A549 (cell line): ENCODE measurements around the gene ROR2. TPM values are rescaled to one million over a fixed set of nuclear protein-coding genes. Genes with fewer than 3 reads are reported as not detected.

Experiments
- ATAC-seq, 2 experiments: fragments of 200-7000 bp in 1 of 2; fragments of >200 bp in 1 of 2; cut with Nextera tagmentation in 1 of 2; cut with Tn5 transposase in 1 of 2; 3 replicates each; pipeline versions ENCODE4 v1.8.0 to v1.9.1; 2018 to 2020; ENCODE audit warnings: mild to moderate bottlenecking in 1 of 2, moderate library complexity in 1 of 2
- CTCF ChIA-PET: fragments of 300-600 bp; sonication (Branson Sonifier 250); formaldehyde crosslinking; extraction: SDS; loops from one replicate; lab custom pipeline; 2021; ENCODE audit warnings: antibody characterized with exemption, inconsistent platforms; lab: Yijun Ruan, JAX
- POLR2A ChIA-PET: fragments of 350-600 bp; formaldehyde crosslinking; extraction: SDS; loops from one replicate; lab custom pipeline; 2021; ENCODE audit warnings: antibody characterized with exemption, inconsistent platforms; lab: Yijun Ruan, JAX
- DNase-seq, 2 experiments: peaks; one replicate each; pipeline versions ENCODE4 v3.0.0 to v3.0.0-alpha.2; 2011 to 2016; ENCODE audit warnings: low read depth in 1 of 2, low spot score in 1 of 2
- FAIRE-seq: peaks from 2 replicates; lab custom pipeline; 2011; peaks lifted over from hg19 to GRCh38; lab: Jason Lieb, UNC
- H3K27ac ChIP-seq, 2 experiments: fragments of >200 bp; sonication (Bioruptor Twin); formaldehyde crosslinking; 3 replicates each; pipeline ENCODE4 v1.5.1; 2016 to 2017
- H3K4me1 ChIP-seq: fragments of >200 bp; sonication (Bioruptor Twin); formaldehyde crosslinking; 3 replicates; pipeline ENCODE4 v1.6.1; 2016
- H3K4me2 ChIP-seq: fragments of >200 bp; sonication (Bioruptor Twin); formaldehyde crosslinking; 3 replicates; pipeline ENCODE4 v1.6.1; 2016
- H3K4me3 ChIP-seq: fragments of >200 bp; sonication (Bioruptor Twin); formaldehyde crosslinking; 3 replicates; pipeline ENCODE4 v1.5.1; 2016
- H3K9me3 ChIP-seq: fragments of >200 bp; sonication (Bioruptor Twin); formaldehyde crosslinking; 3 replicates; pipeline ENCODE4 v1.6.1; 2016
- BHLHE40 ChIP-seq: IDR thresholded peaks from 2 replicates; pipeline ENCODE4 v1.6.1; 2012; ENCODE audit warnings: low read depth, low read length, inconsistent platforms
- CHD4 ChIP-seq: fragments of 200-600 bp; sonication (generic); IDR thresholded peaks from 2 replicates; pipeline ENCODE4 v1.6.1; 2016; ENCODE audit warnings: antibody characterized with exemption, mild to moderate bottlenecking, borderline replicate concordance
- CTCF ChIP-seq: fragments of >200 bp; sonication (Bioruptor Twin); formaldehyde crosslinking; IDR thresholded peaks from 3 replicates; pipeline ENCODE4 v1.5.1; 2016
- ESRRA ChIP-seq: fragments of 150-350 bp; IDR thresholded peaks from 2 replicates; pipeline ENCODE4 v1.6.1; 2014; ENCODE audit warnings: mild to moderate bottlenecking, low read length, borderline replicate concordance
- HEYL ChIP-seq: fragments of 250-450 bp; sonication (Bioruptor Pico); IDR thresholded peaks from 2 replicates; pipeline ENCODE4 v1.8.0; 2021; ENCODE audit warnings: mild to moderate bottlenecking, moderate library complexity
- HOXB13 ChIP-seq: fragments of 250-450 bp; sonication (Bioruptor Pico); IDR thresholded peaks from 2 replicates; pipeline ENCODE4 v1.5.0; 2020; ENCODE audit warnings: low read depth, mild to moderate bottlenecking, moderate library complexity
- HOXB5 ChIP-seq: fragments of 250-450 bp; sonication (Bioruptor Pico); IDR thresholded peaks from 2 replicates; pipeline ENCODE4 v1.5.0; 2020; ENCODE audit warnings: mild to moderate bottlenecking, moderate library complexity
- KDM5A ChIP-seq: fragments of 200-600 bp; sonication (generic); IDR thresholded peaks from 2 replicates; pipeline ENCODE4 v1.6.1; 2016; ENCODE audit warnings: antibody characterized with exemption, mild to moderate bottlenecking
- MAZ ChIP-seq: fragments of 150-350 bp; IDR thresholded peaks from 2 replicates; pipeline ENCODE4 v1.6.1; 2014; ENCODE audit warnings: antibody characterized with exemption, low read depth, low read length, borderline replicate concordance
- MYC ChIP-seq: IDR thresholded peaks from 2 replicates; pipeline ENCODE4 v1.6.1; 2012; ENCODE audit warnings: mild to moderate bottlenecking, inconsistent platforms, low read length, improper control_type of control experiment, borderline replicate concordance
- POLR2A ChIP-seq: IDR thresholded peaks from 2 replicates; pipeline ENCODE4 v1.6.1; 2012; ENCODE audit warnings: mild to moderate bottlenecking, low read length
- POLR2AphosphoS2 ChIP-seq: conservative IDR thresholded peaks from 2 replicates; pipeline ENCODE4 v1.6.1; 2012; ENCODE audit warnings: low read length, improper control_type of control experiment, inconsistent platforms
- REST ChIP-seq: fragments of 200-600 bp; sonication (generic); IDR thresholded peaks from 2 replicates; pipeline ENCODE4 v1.6.1; 2016; ENCODE audit warnings: antibody characterized with exemption, mild to moderate bottlenecking, moderate library complexity
- RNF2 ChIP-seq: fragments of 200-600 bp; sonication (generic); IDR thresholded peaks from 2 replicates; pipeline ENCODE4 v1.6.1; 2016; ENCODE audit warnings: low read depth, mild to moderate bottlenecking, antibody characterized with exemption, moderate library complexity, borderline replicate concordance
- TFCP2L1 ChIP-seq: fragments of 250-450 bp; sonication (Bioruptor Pico); IDR thresholded peaks from 2 replicates; pipeline ENCODE4 v1.5.0; 2021; ENCODE audit warnings: mild to moderate bottlenecking
- TP53 ChIP-seq: fragments of 250-450 bp; sonication (Bioruptor Pico); IDR thresholded peaks from 2 replicates; pipeline ENCODE4 v1.5.0; 2021; ENCODE audit warnings: mild to moderate bottlenecking, moderate library complexity
- USF2 ChIP-seq: fragments of 450-650 bp; IDR thresholded peaks from 2 replicates; pipeline ENCODE4 v1.6.1; 2014; ENCODE audit warnings: antibody characterized with exemption
- ZSCAN20 ChIP-seq: fragments of 250-450 bp; sonication (Bioruptor Pico); IDR thresholded peaks from 2 replicates; pipeline ENCODE4 v1.8.0; 2022; ENCODE audit warnings: mild to moderate bottlenecking, moderate library complexity
- WGBS: methylation state at CpG from one replicate; pipeline ENCODE4 v1.1.6; 2017; ENCODE audit errors: missing lambda C conversion rate; 5-methylcytosine and 5-hydroxymethylcytosine counted together
- polyA plus RNA-seq, 4 experiments: library from polyadenylated mRNA; depleted of rRNA in 3 of 4; stranded (reverse); fragments of >200 nt; fragmentation: RNase III in 1 of 4; extraction: RNeasy Plus Mini Kit Qiagen cat#74134 plus additional on column Dnase treatment in 1 of 4; gene quantifications; 2 replicates in 3 of 4; 3 replicates in 1 of 4; pipeline ENCODE4 v1.2.3, GENCODE V29; 2011 to 2017

The ROR2 gene
- polyA plus RNA-seq, 2 of the 4 experiments (the other 2 are of a cell fraction): 0.12 to 0.53 TPM

- CTCF ChIA-PET: no interaction called here
- ATAC-seq: no peak; a peak in 1 of 6 replicates
- 77% methylated on average over 20 of the region's 26 CpGs for WGBS
Observed at GRCh38 chr9:91810286-91810905, 139.6 kb downstream of the ROR2 start.

GRCh38 chr9:91809581-91810285 lies 140.3 kb downstream of the ROR2 start:
- TF ChIP-seq CHD4 (no peak), KDM5A (no peak), RNF2 (no peak), CTCF (no peak), USF2 (no peak), HEYL (CRISPR knock-in tag) (no peak), MYC (no peak), BHLHE40 (no peak), TP53 (CRISPR knock-in tag) (no peak), ESRRA (no peak), HOXB5 (CRISPR knock-in tag) (no peak)
- Histone ChIP-seq H3K27ac (no peak overlapping the region), H3K4me1 (no peaks in the 10 kb centered on the region), H3K4me3 (no peak overlapping the region), H3K9me3 (no peaks in the 10 kb centered on the region), H3K4me2 (no peak overlapping the region)
- ChIA-PET POLR2A (no interaction called here), CTCF (interaction anchor here (0.7 to 1.5 kb wide), 3 partner anchors 19 to 163 kb away, joined by 3 read pairs; no protein-coding TSS in a partner anchor)
- DNase-seq (no peak), ATAC-seq (no peak; a peak in 1 of 6 replicates), FAIRE-seq (no peak)
- 57% methylated on average over 19 of the region's 24 CpGs for WGBS

More at GRCh38 chr9:91810286-91810905, 139.6 kb downstream of the ROR2 start:
- H3K4me2 ChIP-seq: no peak overlapping the region
- no peaks in the 10 kb centered on the region for H3K4me1 ChIP-seq
- TF ChIP-seq REST (no peak), ZSCAN20 (CRISPR knock-in tag) (no peak), TFCP2L1 (CRISPR knock-in tag) (no peak), HEYL (CRISPR knock-in tag) (no peak), MAZ (no peak), POLR2A (no peak), POLR2AphosphoS2 (no peak), HOXB13 (no peak)
- TF ChIP-seq, all 56 proteins: peak for 0
- DNase-seq: no peak
- no peak overlapping the region for H3K27ac ChIP-seq
- FAIRE-seq: no peak
- POLR2A ChIA-PET: no interaction called here
- H3K4me3 ChIP-seq: no peak overlapping the region
- H3K9me3 ChIP-seq: no peaks in the 10 kb centered on the region
